Measurements from ENCODE around the gene PIK3C2G. TPM values are rescaled to one million over a fixed set of nuclear protein-coding genes. Genes with fewer than 3 reads are reported as not detected.
A peak's percentile ranks its signal among the peaks of the same experiment; 100 is the strongest.
"Not testable (repeated sequence)": the region's sequence is repeated elsewhere in the genome, so short reads cannot be mapped to it uniquely, and the experiment has no call there.

PIK3C2G gene
- polyA plus RNA-seq, 4 donors, result 0.52 to 6.8 (median 2.7) TPM

DNA sequence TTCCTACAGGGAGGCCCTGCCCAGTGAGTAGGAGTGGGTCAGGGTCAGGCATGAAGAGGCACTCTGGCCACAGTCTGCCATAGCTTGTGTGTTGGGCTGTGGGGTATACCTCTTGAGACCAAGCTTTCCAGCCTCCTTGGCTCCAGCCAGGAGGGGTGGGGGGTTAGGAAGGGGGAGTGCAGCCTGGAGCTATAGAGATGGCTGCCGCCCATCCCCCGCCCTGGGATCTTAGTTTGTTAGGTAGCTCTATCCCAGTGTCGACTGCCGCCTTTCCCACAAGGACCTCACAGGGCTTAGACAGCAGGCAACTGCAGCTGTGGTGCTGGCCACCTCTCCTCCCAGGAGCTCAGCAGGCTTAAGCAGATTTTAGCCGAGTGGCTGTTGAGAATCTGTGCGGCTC lies 260.1 kb downstream of the PIK3C2G start:
- no peaks in the 10 kb centered on the region for H3K4me1 ChIP-seq (ENCODE audit: control insufficient read depth in 3 of 3, insufficient read depth in 2 of 3, low read depth in 1 of 3, low read length in 2 of 3)
- WGBS, 3 donors, result 93 to 97% (median 96%) methylated on average over 6 of the region's 6 CpGs
- FAIRE-seq, result no peak
- H3K27me3 ChIP-seq (ENCODE audit: control insufficient read depth in 3 of 3, insufficient read depth in 3 of 3, low read length in 3 of 3), result no peaks in the 10 kb centered on the region
- no peak overlapping the region for H3K27ac ChIP-seq (ENCODE audit: low read depth in 1 of 3, low read length in 2 of 3)
- H3K4me3 ChIP-seq (ENCODE audit: low read depth in 1 of 3, low read length in 3 of 3), result no peak overlapping the region
- no peaks in the 10 kb centered on the region for H3K36me3 ChIP-seq (ENCODE audit: control insufficient read depth in 3 of 3, insufficient read depth in 2 of 3, low read depth in 1 of 3, low read length in 3 of 3)
- H3K9me3 ChIP-seq (ENCODE audit: control insufficient read depth in 2 of 2, insufficient read depth in 1 of 2, low read depth in 1 of 2, low read length in 1 of 2), result peaks cover 0 to 31% of the 10 kb centered on the region in 2 donors
- no peak for DNase-seq

DNA sequence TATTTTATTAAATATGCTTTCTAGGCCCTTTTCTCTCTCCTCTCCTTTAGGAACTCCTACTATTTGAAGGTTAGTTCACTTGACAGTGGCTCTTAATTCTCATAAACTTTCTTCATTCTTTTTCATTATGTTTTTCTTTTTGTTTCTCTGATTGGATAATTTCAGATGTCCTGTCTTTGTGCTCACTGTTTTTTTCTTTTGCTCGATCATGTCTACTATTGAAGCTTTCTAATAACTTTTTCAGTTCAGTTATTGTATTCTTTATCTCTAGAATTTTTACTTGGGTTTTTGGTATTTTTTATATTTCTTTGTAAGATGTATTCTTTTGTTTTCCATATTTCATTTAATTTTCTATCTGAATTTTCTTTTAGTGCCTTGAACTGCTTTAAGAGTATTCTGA lies 261.5 kb downstream of the PIK3C2G start:
- 81 to 87% (median 87%) methylated on average over 1 of the region's 1 CpG for WGBS, 3 donors
- Histone ChIP-seq H3K36me3 (ENCODE audit: control insufficient read depth in 3 of 3, insufficient read depth in 2 of 3, low read depth in 1 of 3, low read length in 3 of 3) (no peaks in the 10 kb centered on the region), H3K4me1 (ENCODE audit: control insufficient read depth in 3 of 3, insufficient read depth in 2 of 3, low read depth in 1 of 3, low read length in 2 of 3) (no peaks in the 10 kb centered on the region), H3K27me3 (ENCODE audit: control insufficient read depth in 3 of 3, insufficient read depth in 3 of 3, low read length in 3 of 3) (no peaks in the 10 kb centered on the region), H3K4me3 (ENCODE audit: low read depth in 1 of 3, low read length in 3 of 3) (no peak overlapping the region), H3K27ac (ENCODE audit: low read depth in 1 of 3, low read length in 2 of 3) (no peak overlapping the region), H3K9me3 (ENCODE audit: control insufficient read depth in 2 of 2, insufficient read depth in 1 of 2, low read depth in 1 of 2, low read length in 1 of 2) (peaks cover 0 to 31% of the 10 kb centered on the region in 2 donors)
- FAIRE-seq (no peak), DNase-seq (no peak)

- H3K4me3 ChIP-seq (ENCODE audit: low read depth in 1 of 3, low read length in 3 of 3); H3K27ac ChIP-seq (ENCODE audit: low read depth in 1 of 3, low read length in 2 of 3); FAIRE-seq; H3K4me1 ChIP-seq (ENCODE audit: control insufficient read depth in 3 of 3, insufficient read depth in 2 of 3, low read depth in 1 of 3, low read length in 2 of 3); H3K9me3 ChIP-seq (ENCODE audit: control insufficient read depth in 2 of 2, insufficient read depth in 1 of 2, low read depth in 1 of 2, low read length in 1 of 2); H3K27me3 ChIP-seq (ENCODE audit: control insufficient read depth in 3 of 3, insufficient read depth in 3 of 3, low read length in 3 of 3); DNase-seq; H3K36me3 ChIP-seq (ENCODE audit: control insufficient read depth in 3 of 3, insufficient read depth in 2 of 3, low read depth in 1 of 3, low read length in 3 of 3): not testable (repeated sequence)
- 84 to 91% (median 87%) methylated on average over 3 of the region's 3 CpGs for WGBS, 3 donors
Measured at GRCh38 chr12:18542497-18542896, 281.2 kb downstream of the PIK3C2G start.

DNA sequence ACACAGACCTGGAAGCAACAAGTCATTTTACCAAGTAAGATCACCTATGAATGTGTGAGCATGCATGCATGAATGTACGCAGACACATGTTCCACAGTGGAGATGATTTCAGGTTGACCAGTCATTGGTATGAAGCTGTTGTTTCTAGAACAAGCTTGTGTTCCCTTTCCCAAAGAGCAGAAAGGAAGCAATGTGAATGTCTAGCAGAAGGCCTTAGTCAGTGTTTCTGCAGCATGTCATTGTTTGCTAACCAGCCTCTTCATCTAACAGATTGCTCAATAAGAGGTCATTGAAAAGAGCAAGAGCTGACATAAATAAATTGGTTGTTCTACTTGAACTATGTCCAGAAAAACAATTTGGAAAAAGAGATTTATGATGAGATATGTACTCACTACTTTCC lies 285.1 kb downstream of the PIK3C2G start:
- peaks cover 0 to 5% (median 0%) of the 10 kb centered on the region in 3 donors for H3K4me1 ChIP-seq (ENCODE audit: control insufficient read depth in 3 of 3, insufficient read depth in 2 of 3, low read depth in 1 of 3, low read length in 2 of 3)
- FAIRE-seq (no peak), DNase-seq (peak in 1 of 2 donors; percentile 29)
- 86 to 91% (median 87%) methylated on average over 1 of the region's 1 CpG for WGBS, 3 donors
- H3K9me3 ChIP-seq (ENCODE audit: control insufficient read depth in 2 of 2, insufficient read depth in 1 of 2, low read depth in 1 of 2, low read length in 1 of 2), result no peaks in the 10 kb centered on the region
- H3K27me3 ChIP-seq (ENCODE audit: control insufficient read depth in 3 of 3, insufficient read depth in 3 of 3, low read length in 3 of 3), result no peaks in the 10 kb centered on the region
- no peak overlapping the region for H3K27ac ChIP-seq (ENCODE audit: low read depth in 1 of 3, low read length in 2 of 3)
- H3K4me3 ChIP-seq (ENCODE audit: low read depth in 1 of 3, low read length in 3 of 3), result no peak overlapping the region
- H3K36me3 ChIP-seq (ENCODE audit: control insufficient read depth in 3 of 3, insufficient read depth in 2 of 3, low read depth in 1 of 3, low read length in 3 of 3), result no peaks in the 10 kb centered on the region

GRCh38 chr12:18549598-18549997 lies 288.3 kb downstream of the PIK3C2G start:
- H3K4me3 ChIP-seq (ENCODE audit: low read depth in 1 of 3, low read length in 3 of 3), result no peak overlapping the region
- 80 to 91% (median 89%) methylated on average over 2 of the region's 2 CpGs for WGBS, 3 donors
- no peak overlapping the region for H3K27ac ChIP-seq (ENCODE audit: low read depth in 1 of 3, low read length in 2 of 3)
- DNase-seq, result no peak
- FAIRE-seq, result no peak
- H3K27me3 ChIP-seq (ENCODE audit: control insufficient read depth in 3 of 3, insufficient read depth in 3 of 3, low read length in 3 of 3), result no peaks in the 10 kb centered on the region
- no peaks in the 10 kb centered on the region for H3K36me3 ChIP-seq (ENCODE audit: control insufficient read depth in 3 of 3, insufficient read depth in 2 of 3, low read depth in 1 of 3, low read length in 3 of 3)
- no peaks in the 10 kb centered on the region for H3K9me3 ChIP-seq (ENCODE audit: control insufficient read depth in 2 of 2, insufficient read depth in 1 of 2, low read depth in 1 of 2, low read length in 1 of 2)
- H3K4me1 ChIP-seq (ENCODE audit: control insufficient read depth in 3 of 3, insufficient read depth in 2 of 3, low read depth in 1 of 3, low read length in 2 of 3), result peaks cover 0 to 5% (median 0%) of the 10 kb centered on the region in 3 donors

GRCh38 chr12:18551106-18551505 lies 289.8 kb downstream of the PIK3C2G start:
- H3K27ac ChIP-seq (ENCODE audit: low read depth in 1 of 3, low read length in 2 of 3), result no peak overlapping the region
- no peaks in the 10 kb centered on the region for H3K27me3 ChIP-seq (ENCODE audit: control insufficient read depth in 3 of 3, insufficient read depth in 3 of 3, low read length in 3 of 3)
- no peak overlapping the region for H3K4me3 ChIP-seq (ENCODE audit: low read depth in 1 of 3, low read length in 3 of 3)
- no peak for DNase-seq
- H3K4me1 ChIP-seq (ENCODE audit: control insufficient read depth in 3 of 3, insufficient read depth in 2 of 3, low read depth in 1 of 3, low read length in 2 of 3), result peaks cover 0 to 4% (median 0%) of the 10 kb centered on the region in 3 donors
- no peaks in the 10 kb centered on the region for H3K9me3 ChIP-seq (ENCODE audit: control insufficient read depth in 2 of 2, insufficient read depth in 1 of 2, low read depth in 1 of 2, low read length in 1 of 2)
- WGBS, 3 donors, result 58 to 82% (median 68%) methylated on average over 1 of the region's 1 CpG
- H3K36me3 ChIP-seq (ENCODE audit: control insufficient read depth in 3 of 3, insufficient read depth in 2 of 3, low read depth in 1 of 3, low read length in 3 of 3), result no peaks in the 10 kb centered on the region
- no peak for FAIRE-seq

DNA sequence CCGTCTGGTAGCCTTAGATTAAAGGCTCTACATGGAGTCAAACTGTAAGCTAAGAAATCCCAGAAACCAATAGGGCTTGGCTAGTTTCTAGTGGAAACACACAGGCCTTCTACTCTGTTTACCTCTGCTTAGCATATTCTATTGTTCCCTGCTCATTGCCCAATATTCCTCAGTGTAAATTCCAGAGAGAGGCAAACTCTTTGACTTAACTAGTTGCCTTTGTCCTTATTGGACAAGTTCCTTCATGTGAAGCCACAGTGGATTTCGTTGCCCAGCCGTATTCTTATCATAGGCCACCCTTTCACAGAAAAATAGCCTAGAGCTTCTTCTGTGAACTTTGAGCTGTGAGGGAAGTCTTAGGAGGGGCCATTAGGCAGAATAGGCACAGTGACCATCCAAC lies 290.4 kb downstream of the PIK3C2G start:
- Histone ChIP-seq H3K4me1 (ENCODE audit: control insufficient read depth in 3 of 3, insufficient read depth in 2 of 3, low read depth in 1 of 3, low read length in 2 of 3) (no peaks in the 10 kb centered on the region), H3K27me3 (ENCODE audit: control insufficient read depth in 3 of 3, insufficient read depth in 3 of 3, low read length in 3 of 3) (no peaks in the 10 kb centered on the region), H3K36me3 (ENCODE audit: control insufficient read depth in 3 of 3, insufficient read depth in 2 of 3, low read depth in 1 of 3, low read length in 3 of 3) (no peaks in the 10 kb centered on the region), H3K4me3 (ENCODE audit: low read depth in 1 of 3, low read length in 3 of 3) (no peak overlapping the region), H3K9me3 (ENCODE audit: control insufficient read depth in 2 of 2, insufficient read depth in 1 of 2, low read depth in 1 of 2, low read length in 1 of 2) (no peaks in the 10 kb centered on the region), H3K27ac (ENCODE audit: low read depth in 1 of 3, low read length in 2 of 3) (no peak overlapping the region)
- DNase-seq (no peak), FAIRE-seq (no peak)
- WGBS, 3 donors, result 78 to 87% (median 80%) methylated on average over 3 of the region's 3 CpGs

GRCh38 chr12:18552829-18553228 lies 291.5 kb downstream of the PIK3C2G start:
- 75 to 91% (median 80%) methylated on average over 5 of the region's 5 CpGs for WGBS, 3 donors
- no peak overlapping the region for H3K27ac ChIP-seq (ENCODE audit: low read depth in 1 of 3, low read length in 2 of 3)
- H3K4me3 ChIP-seq (ENCODE audit: low read depth in 1 of 3, low read length in 3 of 3), result no peak overlapping the region
- H3K27me3 ChIP-seq (ENCODE audit: control insufficient read depth in 3 of 3, insufficient read depth in 3 of 3, low read length in 3 of 3), result no peaks in the 10 kb centered on the region
- H3K9me3 ChIP-seq (ENCODE audit: control insufficient read depth in 2 of 2, insufficient read depth in 1 of 2, low read depth in 1 of 2, low read length in 1 of 2), result no peaks in the 10 kb centered on the region
- no peaks in the 10 kb centered on the region for H3K4me1 ChIP-seq (ENCODE audit: control insufficient read depth in 3 of 3, insufficient read depth in 2 of 3, low read depth in 1 of 3, low read length in 2 of 3)
- no peak for FAIRE-seq
- no peaks in the 10 kb centered on the region for H3K36me3 ChIP-seq (ENCODE audit: control insufficient read depth in 3 of 3, insufficient read depth in 2 of 3, low read depth in 1 of 3, low read length in 3 of 3)
- DNase-seq, result no peak

DNA sequence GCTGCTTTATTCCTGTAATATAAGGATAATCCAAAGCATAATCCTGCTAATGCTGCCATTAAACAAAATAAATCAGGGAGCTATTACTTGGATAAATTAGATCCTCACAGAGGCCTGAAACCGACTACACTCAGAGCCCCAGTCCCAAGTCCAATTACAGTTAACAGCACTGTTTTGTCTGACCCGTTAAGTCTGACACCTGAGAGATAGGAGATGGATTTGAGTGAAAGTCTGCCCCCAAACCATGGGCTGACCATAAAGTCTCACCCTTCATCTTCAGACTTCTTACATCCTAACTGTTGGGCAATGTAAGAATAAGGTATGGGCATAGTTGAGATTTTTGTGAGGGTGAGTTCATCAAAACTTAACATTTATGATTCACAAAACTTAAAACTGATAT lies 294.8 kb downstream of the PIK3C2G start:
- H3K36me3 ChIP-seq (ENCODE audit: control insufficient read depth in 3 of 3, insufficient read depth in 2 of 3, low read depth in 1 of 3, low read length in 3 of 3), result no peaks in the 10 kb centered on the region
- H3K4me3 ChIP-seq (ENCODE audit: low read depth in 1 of 3, low read length in 3 of 3), result no peak overlapping the region
- H3K4me1 ChIP-seq (ENCODE audit: control insufficient read depth in 3 of 3, insufficient read depth in 2 of 3, low read depth in 1 of 3, low read length in 2 of 3), result no peaks in the 10 kb centered on the region
- WGBS, 3 donors, result 26 to 46% (median 42%) methylated on average over 2 of the region's 2 CpGs
- no peaks in the 10 kb centered on the region for H3K27me3 ChIP-seq (ENCODE audit: control insufficient read depth in 3 of 3, insufficient read depth in 3 of 3, low read length in 3 of 3)
- DNase-seq (no peak), FAIRE-seq (no peak)
- no peaks in the 10 kb centered on the region for H3K9me3 ChIP-seq (ENCODE audit: control insufficient read depth in 2 of 2, insufficient read depth in 1 of 2, low read depth in 1 of 2, low read length in 1 of 2)
- no peak overlapping the region for H3K27ac ChIP-seq (ENCODE audit: low read depth in 1 of 3, low read length in 2 of 3)
